Measurements from ENCODE around the gene F7. TPM values are rescaled to one million over a fixed set of nuclear protein-coding genes. Genes with fewer than 3 reads are reported as not detected.

The F7 gene
- total RNA-seq, 4 donors from 2014 or later: 0.12 to 0.54 TPM; not detected in 2

DNA sequence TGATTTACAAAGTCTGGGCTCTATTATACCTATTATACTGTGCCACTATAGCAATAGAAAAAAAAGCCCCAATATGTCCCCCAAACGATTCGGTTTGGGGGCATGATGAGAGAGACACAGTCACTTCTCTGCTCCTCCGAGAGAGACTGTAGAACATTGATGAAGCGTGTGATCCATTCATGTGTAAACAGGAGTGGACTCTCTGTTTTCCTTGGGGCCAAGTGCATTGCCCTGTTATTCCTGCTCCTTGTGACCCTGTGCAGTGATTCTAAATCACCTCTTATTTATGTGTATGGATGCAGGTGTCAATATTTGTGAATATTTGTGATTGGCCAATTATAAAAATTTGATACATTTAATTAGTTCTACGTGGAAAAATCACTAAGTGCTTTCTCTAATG lies 34.0 kb downstream of the F7 start:
- no peak overlapping the region for H3K27ac ChIP-seq
- no peaks in the 10 kb centered on the region for H3K27me3 ChIP-seq
- TF ChIP-seq POLR2A (IDR thresholded peaks at IDR 0.05): no peak
- TF ChIP-seq POLR2AphosphoS5 (IDR thresholded peaks at IDR 0.05): no peak
- TF ChIP-seq, protein P1, sequence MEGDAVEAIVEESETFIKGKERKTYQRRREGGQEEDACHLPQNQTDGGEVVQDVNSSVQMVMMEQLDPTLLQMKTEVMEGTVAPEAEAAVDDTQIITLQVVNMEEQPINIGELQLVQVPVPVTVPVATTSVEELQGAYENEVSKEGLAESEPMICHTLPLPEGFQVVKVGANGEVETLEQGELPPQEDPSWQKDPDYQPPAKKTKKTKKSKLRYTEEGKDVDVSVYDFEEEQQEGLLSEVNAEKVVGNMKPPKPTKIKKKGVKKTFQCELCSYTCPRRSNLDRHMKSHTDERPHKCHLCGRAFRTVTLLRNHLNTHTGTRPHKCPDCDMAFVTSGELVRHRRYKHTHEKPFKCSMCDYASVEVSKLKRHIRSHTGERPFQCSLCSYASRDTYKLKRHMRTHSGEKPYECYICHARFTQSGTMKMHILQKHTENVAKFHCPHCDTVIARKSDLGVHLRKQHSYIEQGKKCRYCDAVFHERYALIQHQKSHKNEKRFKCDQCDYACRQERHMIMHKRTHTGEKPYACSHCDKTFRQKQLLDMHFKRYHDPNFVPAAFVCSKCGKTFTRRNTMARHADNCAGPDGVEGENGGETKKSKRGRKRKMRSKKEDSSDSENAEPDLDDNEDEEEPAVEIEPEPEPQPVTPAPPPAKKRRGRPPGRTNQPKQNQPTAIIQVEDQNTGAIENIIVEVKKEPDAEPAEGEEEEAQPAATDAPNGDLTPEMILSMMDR (IDR thresholded peaks at IDR 0.05): no peak
- no peak for TF ChIP-seq EP300 (IDR thresholded peaks at IDR 0.05)
- no peaks in the 10 kb centered on the region for H3K4me1 ChIP-seq
- H3K4me3 ChIP-seq: no peak overlapping the region
- H3K9me3 ChIP-seq: no peaks in the 10 kb centered on the region
- WGBS, 2 donors (ENCODE audit: low coverage in 1 of 2): 78 to 83% methylated on average over 3 to 5 of the region's 5 CpGs
- H3K36me3 ChIP-seq: peaks cover 0 to 22% of the 10 kb centered on the region in 2 donors
- ATAC-seq: no peak

DNA sequence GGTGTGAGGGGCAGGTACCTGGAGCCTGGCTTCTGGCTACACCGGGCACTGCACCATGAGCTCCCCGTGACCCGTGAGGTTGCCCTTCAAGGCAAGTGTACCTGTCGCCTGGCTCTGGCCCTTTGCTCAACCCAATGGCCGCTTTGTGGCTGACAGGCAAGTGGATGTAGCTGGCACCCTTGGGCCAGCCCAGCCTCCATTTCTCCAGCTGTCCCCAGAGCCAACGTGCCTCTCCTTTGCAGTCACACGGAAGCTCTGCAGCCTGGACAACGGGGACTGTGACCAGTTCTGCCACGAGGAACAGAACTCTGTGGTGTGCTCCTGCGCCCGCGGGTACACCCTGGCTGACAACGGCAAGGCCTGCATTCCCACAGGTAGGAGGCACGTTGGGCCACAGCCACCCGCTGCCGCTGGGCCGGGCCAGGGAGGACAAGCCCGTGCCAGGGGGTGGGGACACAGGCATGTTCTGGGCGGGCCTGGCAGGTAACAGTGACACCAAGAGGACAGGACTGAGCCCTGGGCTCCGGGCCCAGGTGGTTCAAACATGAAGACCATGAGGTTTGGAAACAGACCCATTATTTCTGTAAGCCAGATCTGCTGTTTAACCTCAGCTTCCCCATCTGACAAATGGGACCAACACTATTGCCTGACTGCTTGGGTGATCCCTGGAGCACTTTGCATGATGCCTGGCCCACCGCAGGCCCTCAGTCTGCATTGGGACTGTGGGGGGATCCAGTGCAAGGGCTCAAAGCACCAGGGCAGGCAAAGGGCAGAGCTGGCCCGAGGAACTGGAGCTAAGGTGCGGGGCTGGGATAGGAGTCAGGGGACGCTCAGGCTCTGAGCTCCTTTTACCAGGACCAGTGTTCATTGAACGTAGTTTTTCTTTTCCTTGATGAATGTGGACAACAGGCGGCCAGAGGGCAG lies 35.3 kb downstream of the F7 start:
- WGBS, 2 donors (ENCODE audit: low coverage in 1 of 2): 91 to 98% methylated on average over 4 to 10 of the region's 26 CpGs
- no peak for ATAC-seq
- no peak overlapping the region for H3K4me3 ChIP-seq
- H3K27ac ChIP-seq: no peak overlapping the region
- no peaks in the 10 kb centered on the region for H3K4me1 ChIP-seq
- H3K27me3 ChIP-seq: no peaks in the 10 kb centered on the region
- no peak for TF ChIP-seq EP300 (IDR thresholded peaks at IDR 0.05)
- no peaks in the 10 kb centered on the region for H3K9me3 ChIP-seq
- peaks cover 0 to 23% of the 10 kb centered on the region in 2 donors for H3K36me3 ChIP-seq

DNA sequence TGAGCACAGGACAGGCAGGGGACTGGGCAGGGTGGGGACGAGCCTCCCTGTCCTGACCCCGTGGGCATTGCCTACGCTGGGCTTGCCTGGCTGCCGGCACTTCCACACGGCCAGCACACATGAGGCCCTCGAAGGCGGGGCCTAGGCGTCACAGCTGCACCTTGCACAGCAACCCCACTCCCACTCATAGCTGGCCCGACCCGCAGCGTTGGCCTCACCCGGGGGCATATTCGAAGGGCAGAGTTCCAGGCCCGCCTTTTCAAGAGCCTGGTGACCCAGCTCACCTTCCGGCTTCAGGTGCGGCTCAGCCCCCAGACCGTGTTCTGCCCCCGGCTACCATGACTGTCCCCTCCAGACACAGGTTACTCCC lies 36.0 kb downstream of the F7 start:
- no peak overlapping the region for H3K27ac ChIP-seq
- 97% methylated on average over 6 of the region's 18 CpGs; no CpG with 5 or more reads in 1 of the 2 donors for WGBS, 2 donors (ENCODE audit: low coverage in 1 of 2)
- H3K4me3 ChIP-seq: no peak overlapping the region
- H3K4me1 ChIP-seq: no peaks in the 10 kb centered on the region
- no peaks in the 10 kb centered on the region for H3K27me3 ChIP-seq
- no peak for ATAC-seq
- no peaks in the 10 kb centered on the region for H3K9me3 ChIP-seq
- peaks cover 0 to 23% of the 10 kb centered on the region in 2 donors for H3K36me3 ChIP-seq
- TF ChIP-seq, protein P1 (IDR thresholded peaks at IDR 0.05): no peak
- TF ChIP-seq EP300 (IDR thresholded peaks at IDR 0.05) (no peak), POLR2A (IDR thresholded peaks at IDR 0.05) (no peak), POLR2AphosphoS5 (IDR thresholded peaks at IDR 0.05) (no peak)

DNA sequence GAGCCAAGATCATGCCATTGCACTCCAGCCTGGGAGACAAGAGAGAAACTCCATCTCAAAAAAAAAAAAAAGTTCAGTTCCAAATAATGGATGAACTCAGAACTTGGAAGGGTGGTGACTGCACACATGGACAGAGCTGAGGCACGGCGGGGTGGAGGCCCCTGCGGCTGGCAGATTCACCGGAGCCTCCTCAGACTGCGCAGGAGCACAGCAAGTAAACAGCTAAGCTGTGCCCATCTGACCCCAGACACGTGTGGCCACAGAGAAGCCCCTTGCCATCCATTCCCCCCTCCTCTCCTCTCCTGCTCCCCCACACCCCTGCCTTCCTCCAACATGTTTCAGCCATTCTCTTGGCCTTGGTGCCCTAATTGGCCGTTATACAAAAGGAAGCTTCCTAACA lies 37.3 kb downstream of the F7 start:
- no peak overlapping the region for H3K4me3 ChIP-seq
- WGBS, 2 donors (ENCODE audit: low coverage in 1 of 2): 85% methylated on average over 7 of the region's 7 CpGs; no CpG with 5 or more reads in 1 of the 2 donors
- H3K27ac ChIP-seq: no peak overlapping the region
- H3K27me3 ChIP-seq: no peaks in the 10 kb centered on the region
- peaks cover 0 to 23% of the 10 kb centered on the region in 2 donors for H3K36me3 ChIP-seq
- TF ChIP-seq POLR2AphosphoS5 (IDR thresholded peaks at IDR 0.05) (no peak), POLR2A (IDR thresholded peaks at IDR 0.05) (no peak), EP300 (IDR thresholded peaks at IDR 0.05) (no peak)
- TF ChIP-seq, protein P1 (IDR thresholded peaks at IDR 0.05): no peak
- no peaks in the 10 kb centered on the region for H3K4me1 ChIP-seq
- ATAC-seq: no peak
- no peaks in the 10 kb centered on the region for H3K9me3 ChIP-seq

DNA sequence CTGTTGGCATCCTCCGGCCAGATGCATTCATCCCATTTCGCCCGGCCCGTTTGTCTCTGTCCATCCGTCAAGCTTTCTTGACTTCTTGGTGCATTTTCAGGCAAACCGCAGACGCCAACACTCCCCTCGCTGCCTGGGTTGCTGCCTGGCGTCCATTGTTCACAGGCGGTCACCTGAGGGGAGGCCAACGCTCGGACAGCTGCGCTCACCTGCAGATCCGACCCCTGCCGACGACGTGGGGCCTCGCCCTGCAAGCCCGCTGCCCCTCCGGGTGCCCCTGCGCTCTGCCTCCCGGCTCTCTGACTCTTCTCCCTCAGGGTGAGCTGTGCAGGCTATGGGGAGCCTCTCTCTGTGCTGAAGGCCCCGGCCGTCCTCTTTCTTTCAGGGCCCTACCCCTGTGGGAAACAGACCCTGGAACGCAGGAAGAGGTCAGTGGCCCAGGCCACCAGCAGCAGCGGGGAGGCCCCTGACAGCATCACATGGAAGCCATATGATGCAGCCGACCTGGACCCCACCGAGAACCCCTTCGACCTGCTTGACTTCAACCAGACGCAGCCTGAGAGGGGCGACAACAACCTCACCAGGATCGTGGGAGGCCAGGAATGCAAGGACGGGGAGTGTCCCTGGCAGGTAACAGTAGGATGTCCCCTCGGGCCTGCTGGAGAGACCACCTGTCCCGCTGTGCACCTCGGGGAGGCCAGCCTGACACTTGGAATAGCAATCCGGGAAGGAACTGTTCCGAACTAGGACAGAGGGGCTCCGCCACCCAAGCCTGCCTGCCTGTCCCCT lies 38.1 kb downstream of the F7 start:
- Histone ChIP-seq H3K4me1 (no peaks in the 10 kb centered on the region), H3K27me3 (no peaks in the 10 kb centered on the region), H3K27ac (no peak overlapping the region), H3K36me3 (peaks cover 0 to 23% of the 10 kb centered on the region in 2 donors), H3K4me3 (no peak overlapping the region), H3K9me3 (no peaks in the 10 kb centered on the region)
- no peak for ATAC-seq
- 85 to 88% methylated on average over 11 to 15 of the region's 39 CpGs for WGBS, 2 donors (ENCODE audit: low coverage in 1 of 2)
- TF ChIP-seq POLR2A (IDR thresholded peaks at IDR 0.05) (no peak), EP300 (IDR thresholded peaks at IDR 0.05) (no peak), POLR2AphosphoS5 (IDR thresholded peaks at IDR 0.05) (no peak)
- TF ChIP-seq, protein P1 (IDR thresholded peaks at IDR 0.05): no peak
